ENCODE results near the gene HNRNPAB.

The HNRNPAB gene

DNA sequence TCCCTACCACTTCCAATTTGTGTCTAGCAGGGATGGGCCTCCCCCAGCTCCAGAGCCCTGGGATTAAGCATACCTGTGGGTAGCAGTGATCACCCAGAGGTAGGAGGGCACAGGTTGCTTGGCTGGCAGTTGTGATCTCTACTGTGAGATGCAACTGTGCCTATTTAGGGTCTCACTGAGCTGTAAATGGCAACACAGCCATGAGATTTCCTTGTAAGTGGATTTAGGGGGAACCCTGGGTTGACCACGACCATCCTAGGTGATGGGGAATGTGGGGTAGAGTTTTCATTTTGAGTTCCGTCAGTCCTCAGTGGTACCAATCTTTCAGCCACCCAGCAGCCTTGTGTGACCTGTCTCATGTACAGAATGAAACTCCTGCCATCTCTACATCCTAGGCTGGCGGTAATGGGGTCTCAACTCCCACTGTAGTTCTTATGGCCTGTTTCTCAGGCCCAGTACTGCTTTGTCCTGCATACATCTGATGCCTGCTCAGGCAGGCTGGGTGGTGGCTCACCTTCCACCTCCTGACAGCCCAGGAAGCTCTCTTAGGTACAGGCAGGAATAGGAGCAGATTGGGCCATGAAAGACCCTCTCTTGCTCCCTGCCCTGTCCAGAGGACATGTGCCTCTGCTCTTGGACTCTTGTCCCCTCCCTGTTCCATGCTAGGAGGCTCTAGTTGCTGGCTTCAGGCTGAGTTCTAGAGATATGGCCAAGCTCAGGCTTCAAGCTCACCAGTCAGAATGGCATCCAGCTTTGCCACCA lies 8.1 kb downstream of the HNRNPAB start:
- Histone ChIP-seq H3K27me3 (ENCODE audit: control insufficient read depth in 1 of 2, insufficient read depth in 2 of 2, low read length in 2 of 2) (no peaks in the 10 kb centered on the region), H3K9ac (ENCODE audit: low read length in 2 of 2) (no peak overlapping the region), H3K4me3 (ENCODE audit: low read length in 2 of 2) (no peak overlapping the region), H3K36me3 (ENCODE audit: control insufficient read depth in 2 of 2, insufficient read depth in 2 of 2, low read length in 2 of 2) (peaks cover 73 to 81% of the 10 kb centered on the region in 2 donors), H3K4me1 (ENCODE audit: control insufficient read depth, insufficient read depth, low read length) (peaks cover 3% of the 10 kb centered on the region), H3K27ac (ENCODE audit: low read length) (no peak overlapping the region), H3K9me3 (ENCODE audit: control insufficient read depth in 2 of 2, low read length in 2 of 2) (no peaks in the 10 kb centered on the region)

DNA sequence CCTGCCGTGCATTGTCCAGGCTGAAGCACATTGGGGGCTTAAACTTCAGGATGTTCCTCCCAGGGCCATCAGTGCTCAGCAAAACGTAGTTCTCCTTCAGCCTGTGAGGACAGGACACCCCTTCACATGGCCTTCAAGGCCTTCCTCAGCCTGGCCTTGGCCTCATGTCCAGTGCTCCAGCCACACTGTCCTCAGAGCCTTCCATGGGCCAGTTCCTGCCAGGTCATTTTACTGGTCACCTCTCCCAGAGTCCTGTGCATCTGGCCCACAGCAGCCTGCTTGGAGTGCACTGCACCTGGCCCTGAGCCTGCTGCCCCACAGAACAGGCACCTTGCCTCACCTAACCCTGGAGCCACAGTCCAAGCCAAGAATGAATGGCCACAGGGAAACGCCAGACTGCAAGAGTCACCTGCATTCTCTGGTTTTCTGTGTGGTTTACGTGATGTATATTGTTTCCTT lies 8.7 kb downstream of the HNRNPAB start:
- H3K27me3 ChIP-seq (ENCODE audit: control insufficient read depth in 1 of 2, insufficient read depth in 2 of 2, low read length in 2 of 2) = no peaks in the 10 kb centered on the region
- no peaks in the 10 kb centered on the region for H3K9me3 ChIP-seq (ENCODE audit: control insufficient read depth in 2 of 2, low read length in 2 of 2)
- H3K4me3 ChIP-seq (ENCODE audit: low read length in 2 of 2) = no peak overlapping the region
- no peak overlapping the region for H3K9ac ChIP-seq (ENCODE audit: low read length in 2 of 2)
- H3K4me1 ChIP-seq (ENCODE audit: control insufficient read depth, insufficient read depth, low read length) = peaks cover 2% of the 10 kb centered on the region
- H3K36me3 ChIP-seq (ENCODE audit: control insufficient read depth in 2 of 2, insufficient read depth in 2 of 2, low read length in 2 of 2) = peaks cover 68 to 75% of the 10 kb centered on the region in 2 donors
- no peak overlapping the region for H3K27ac ChIP-seq (ENCODE audit: low read length)

DNA sequence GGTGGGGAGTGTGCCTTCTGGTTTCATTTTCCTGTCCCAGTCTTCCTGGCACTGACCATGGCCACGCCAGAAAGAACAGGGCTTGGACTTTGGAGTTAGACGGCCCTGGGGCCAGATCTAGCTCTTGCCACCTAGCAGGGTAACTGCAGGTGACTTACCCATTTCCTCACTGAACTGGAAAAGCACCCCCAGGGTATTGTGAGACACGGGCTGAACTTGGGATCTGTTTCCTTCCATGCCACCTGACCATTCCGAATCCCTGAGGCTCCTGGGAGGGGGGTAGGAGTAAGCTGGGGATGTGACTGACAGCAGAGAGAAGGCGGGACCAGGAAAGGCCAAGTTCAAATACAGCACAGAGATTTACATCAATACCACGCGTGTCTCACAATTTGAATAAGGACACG lies 9.4 kb downstream of the HNRNPAB start:
- Histone ChIP-seq H3K9ac (ENCODE audit: low read length in 2 of 2) (no peak overlapping the region), H3K36me3 (ENCODE audit: control insufficient read depth in 2 of 2, insufficient read depth in 2 of 2, low read length in 2 of 2) (peaks cover 68 to 73% of the 10 kb centered on the region in 2 donors), H3K4me3 (ENCODE audit: low read length in 2 of 2) (no peak overlapping the region), H3K9me3 (ENCODE audit: control insufficient read depth in 2 of 2, low read length in 2 of 2) (no peaks in the 10 kb centered on the region), H3K27me3 (ENCODE audit: control insufficient read depth in 1 of 2, insufficient read depth in 2 of 2, low read length in 2 of 2) (no peaks in the 10 kb centered on the region), H3K4me1 (ENCODE audit: control insufficient read depth, insufficient read depth, low read length) (peaks cover 2% of the 10 kb centered on the region), H3K27ac (ENCODE audit: low read length) (no peak overlapping the region)

DNA sequence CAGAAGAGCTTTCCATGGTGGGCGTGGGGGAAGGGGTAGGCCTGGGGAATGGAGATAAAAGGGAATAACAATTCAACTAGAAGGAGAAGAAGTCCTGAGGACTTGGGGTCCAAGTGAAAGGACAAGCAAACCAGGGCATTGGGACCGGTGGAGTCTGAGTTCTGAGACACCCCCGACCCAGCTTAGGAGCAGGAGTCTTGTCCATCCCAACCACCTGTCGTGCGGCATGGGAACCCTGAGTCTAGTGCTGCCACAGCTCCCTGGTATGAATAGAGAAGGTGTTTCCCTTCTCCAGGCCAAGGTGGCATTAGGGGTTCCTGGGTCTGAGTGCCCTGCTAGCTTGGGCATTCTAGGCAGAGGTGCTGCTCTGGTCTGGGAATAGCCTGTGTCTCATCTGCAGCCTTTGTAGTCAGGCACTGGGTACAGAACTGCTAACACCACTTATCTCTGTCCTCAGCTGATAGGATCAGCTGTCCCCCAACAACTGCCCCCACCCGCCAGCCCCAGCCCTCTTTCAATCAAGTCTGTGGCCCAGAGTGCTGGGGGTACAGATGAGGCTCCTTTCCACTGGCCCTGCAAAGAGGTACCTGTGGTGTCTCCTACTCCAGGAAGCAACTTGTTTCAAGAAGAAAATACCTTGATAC lies 9.9 kb downstream of the HNRNPAB start:
- H3K27me3 ChIP-seq (ENCODE audit: control insufficient read depth in 1 of 2, insufficient read depth in 2 of 2, low read length in 2 of 2) = no peaks in the 10 kb centered on the region
- peaks cover 64 to 67% of the 10 kb centered on the region in 2 donors for H3K36me3 ChIP-seq (ENCODE audit: control insufficient read depth in 2 of 2, insufficient read depth in 2 of 2, low read length in 2 of 2)
- no peaks in the 10 kb centered on the region for H3K9me3 ChIP-seq (ENCODE audit: control insufficient read depth in 2 of 2, low read length in 2 of 2)
- no peak overlapping the region for H3K4me3 ChIP-seq (ENCODE audit: low read length in 2 of 2)
- no peak overlapping the region for H3K27ac ChIP-seq (ENCODE audit: low read length)
- no peak overlapping the region for H3K9ac ChIP-seq (ENCODE audit: low read length in 2 of 2)
- peaks cover 2% of the 10 kb centered on the region for H3K4me1 ChIP-seq (ENCODE audit: control insufficient read depth, insufficient read depth, low read length)

DNA sequence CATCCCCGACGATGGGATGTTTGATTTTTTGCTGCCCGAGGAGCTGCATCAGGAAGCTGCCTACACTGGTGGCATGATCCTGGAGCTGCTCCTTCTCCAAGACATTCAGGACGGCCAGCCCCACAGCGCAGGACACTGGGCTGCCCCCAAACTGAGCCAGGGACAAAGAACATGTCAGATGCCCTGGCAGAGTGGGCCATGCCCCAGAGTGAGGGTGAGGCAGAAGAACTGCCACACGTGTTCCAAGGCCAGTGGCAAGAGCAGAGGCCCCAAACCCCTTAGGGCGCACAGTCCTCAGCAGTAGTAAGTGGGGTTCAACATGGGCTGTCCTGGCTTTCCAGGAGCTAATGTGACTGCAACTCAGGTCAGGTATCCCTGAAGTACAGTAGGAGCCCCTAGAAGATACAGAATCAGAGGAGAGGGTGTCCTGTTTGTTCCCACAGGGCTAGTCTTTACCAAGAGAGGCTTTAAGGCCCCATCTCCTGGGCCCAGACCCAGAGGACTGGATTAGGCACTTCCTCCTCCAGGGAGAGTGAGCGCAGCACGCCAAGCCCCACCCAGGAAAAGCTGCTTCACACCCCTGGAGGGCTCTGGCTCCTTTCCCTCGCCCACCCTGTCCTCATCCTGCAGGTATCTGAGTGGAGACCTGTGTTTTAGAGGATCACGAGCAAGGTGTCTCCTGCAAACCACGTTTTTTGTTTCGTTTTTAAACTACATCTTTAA lies 11.1 kb downstream of the HNRNPAB start:
- H3K9me3 ChIP-seq (ENCODE audit: control insufficient read depth in 2 of 2, low read length in 2 of 2) = no peaks in the 10 kb centered on the region
- H3K4me1 ChIP-seq (ENCODE audit: control insufficient read depth, insufficient read depth, low read length) = peaks cover 2% of the 10 kb centered on the region
- no peak overlapping the region for H3K4me3 ChIP-seq (ENCODE audit: low read length in 2 of 2)
- H3K9ac ChIP-seq (ENCODE audit: low read length in 2 of 2) = no peak overlapping the region
- H3K27ac ChIP-seq (ENCODE audit: low read length) = no peak overlapping the region
- no peaks in the 10 kb centered on the region for H3K27me3 ChIP-seq (ENCODE audit: control insufficient read depth in 1 of 2, insufficient read depth in 2 of 2, low read length in 2 of 2)
- H3K36me3 ChIP-seq (ENCODE audit: control insufficient read depth in 2 of 2, insufficient read depth in 2 of 2, low read length in 2 of 2) = peaks cover 53 to 58% of the 10 kb centered on the region in 2 donors

DNA sequence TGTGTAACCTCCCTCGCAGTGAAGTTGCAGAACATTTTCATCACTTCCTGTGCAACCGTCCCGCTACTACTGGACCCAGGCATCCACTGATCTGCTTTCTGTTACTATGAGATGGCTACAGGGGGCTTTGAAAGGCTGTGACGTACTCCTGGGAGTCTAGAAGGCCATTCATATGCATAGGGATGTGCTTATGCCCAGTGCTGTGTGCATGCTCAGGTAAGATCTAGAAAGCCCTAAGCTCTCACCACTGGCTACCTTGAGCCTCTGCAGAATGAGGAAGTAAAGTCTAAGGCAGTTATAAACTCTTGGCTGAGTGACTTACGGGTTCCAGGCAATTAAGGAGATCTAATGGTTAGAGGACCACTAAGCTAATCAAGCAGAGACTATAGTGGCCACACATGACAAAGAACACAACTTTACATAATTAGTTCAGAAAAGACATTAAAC lies 11.8 kb downstream of the HNRNPAB start:
- no peaks in the 10 kb centered on the region for H3K27me3 ChIP-seq (ENCODE audit: control insufficient read depth in 1 of 2, insufficient read depth in 2 of 2, low read length in 2 of 2)
- H3K27ac ChIP-seq (ENCODE audit: low read length) = no peak overlapping the region
- H3K4me3 ChIP-seq (ENCODE audit: low read length in 2 of 2) = no peak overlapping the region
- H3K4me1 ChIP-seq (ENCODE audit: control insufficient read depth, insufficient read depth, low read length) = peaks cover 2% of the 10 kb centered on the region
- no peaks in the 10 kb centered on the region for H3K9me3 ChIP-seq (ENCODE audit: control insufficient read depth in 2 of 2, low read length in 2 of 2)
- H3K36me3 ChIP-seq (ENCODE audit: control insufficient read depth in 2 of 2, insufficient read depth in 2 of 2, low read length in 2 of 2) = peaks cover 49 to 54% of the 10 kb centered on the region in 2 donors
- H3K9ac ChIP-seq (ENCODE audit: low read length in 2 of 2) = no peak overlapping the region

DNA sequence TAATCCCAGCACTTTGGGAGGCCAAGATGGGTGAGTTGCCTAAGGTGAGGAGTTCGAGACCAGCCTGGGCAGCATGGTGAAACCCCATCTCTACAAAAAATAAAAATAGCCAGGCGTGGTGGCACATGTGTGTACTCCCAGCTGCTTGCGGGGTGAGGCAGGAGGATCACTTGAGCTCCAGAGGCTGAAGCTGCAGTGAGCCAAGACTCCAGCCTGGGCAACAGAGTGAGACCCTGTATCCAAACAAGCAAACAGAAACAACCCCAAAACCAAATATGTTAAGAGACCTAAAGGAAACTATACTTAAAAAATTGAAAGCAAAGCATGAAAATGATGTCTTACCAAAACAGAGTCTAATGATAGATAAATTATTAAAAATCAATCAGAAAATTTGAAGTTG lies 12.4 kb downstream of the HNRNPAB start:
- Histone ChIP-seq H3K9ac (ENCODE audit: low read length in 2 of 2) (no peak overlapping the region), H3K4me3 (ENCODE audit: low read length in 2 of 2) (no peak overlapping the region), H3K27ac (ENCODE audit: low read length) (no peak overlapping the region), H3K27me3 (ENCODE audit: control insufficient read depth in 1 of 2, insufficient read depth in 2 of 2, low read length in 2 of 2) (no peaks in the 10 kb centered on the region), H3K9me3 (ENCODE audit: control insufficient read depth in 2 of 2, low read length in 2 of 2) (no peaks in the 10 kb centered on the region), H3K4me1 (ENCODE audit: control insufficient read depth, insufficient read depth, low read length) (peaks cover 2% of the 10 kb centered on the region), H3K36me3 (ENCODE audit: control insufficient read depth in 2 of 2, insufficient read depth in 2 of 2, low read length in 2 of 2) (peaks cover 47 to 48% of the 10 kb centered on the region in 2 donors)

DNA sequence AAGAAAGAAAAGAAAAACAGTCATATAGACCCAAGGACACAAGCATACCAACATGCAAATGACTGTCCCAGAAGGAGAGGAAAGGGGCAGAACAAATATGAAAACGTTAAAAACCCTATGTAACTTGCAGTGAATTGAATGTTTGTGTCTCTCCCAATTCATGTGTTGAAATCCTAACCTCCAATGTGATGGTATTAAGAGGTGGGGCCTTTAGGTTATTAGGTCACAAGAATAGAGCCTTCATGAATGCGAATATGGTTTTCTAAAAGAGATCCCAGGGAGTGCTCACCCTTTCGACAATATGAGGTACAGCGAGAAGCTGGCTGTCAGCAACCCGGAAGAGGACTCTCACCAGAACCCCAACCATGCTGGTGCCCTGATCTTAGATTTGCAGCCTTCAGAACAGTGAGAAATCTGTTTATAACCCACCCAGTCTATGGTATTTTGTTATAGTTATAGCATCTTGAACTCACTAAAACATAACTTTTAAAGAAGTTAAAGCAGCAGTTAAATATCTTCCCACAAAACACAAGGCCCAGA lies 14.0 kb downstream of the HNRNPAB start:
- peaks cover 32 to 43% of the 10 kb centered on the region in 2 donors for H3K36me3 ChIP-seq (ENCODE audit: control insufficient read depth in 2 of 2, insufficient read depth in 2 of 2, low read length in 2 of 2)
- no peak overlapping the region for H3K9ac ChIP-seq (ENCODE audit: low read length in 2 of 2)
- H3K27me3 ChIP-seq (ENCODE audit: control insufficient read depth in 1 of 2, insufficient read depth in 2 of 2, low read length in 2 of 2) = no peaks in the 10 kb centered on the region
- H3K4me3 ChIP-seq (ENCODE audit: low read length in 2 of 2) = no peak overlapping the region
- H3K9me3 ChIP-seq (ENCODE audit: control insufficient read depth in 2 of 2, low read length in 2 of 2) = no peaks in the 10 kb centered on the region
- H3K4me1 ChIP-seq (ENCODE audit: control insufficient read depth, insufficient read depth, low read length) = no peaks in the 10 kb centered on the region
- H3K27ac ChIP-seq (ENCODE audit: low read length) = no peak overlapping the region

DNA sequence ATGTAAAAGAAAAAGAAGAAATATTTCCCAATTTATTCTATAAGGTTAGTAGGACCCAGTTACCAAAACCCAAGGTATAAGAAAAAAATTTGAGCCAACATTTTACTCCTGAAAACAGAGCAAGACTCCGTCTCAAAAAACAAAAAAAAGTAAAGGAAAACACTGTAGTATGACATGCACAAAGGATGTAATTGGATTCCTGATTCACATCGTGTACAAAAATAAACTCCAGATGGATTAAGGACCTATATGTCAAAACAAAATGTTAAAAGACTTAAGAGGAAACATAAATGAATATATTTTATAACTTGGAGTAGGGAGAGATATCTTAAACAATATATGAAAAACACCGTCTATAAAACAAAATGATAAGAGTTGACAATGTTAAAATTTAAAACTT lies 14.5 kb downstream of the HNRNPAB start:
- Histone ChIP-seq H3K4me1 (ENCODE audit: control insufficient read depth, insufficient read depth, low read length) (no peaks in the 10 kb centered on the region), H3K9ac (ENCODE audit: low read length in 2 of 2) (no peak overlapping the region), H3K36me3 (ENCODE audit: control insufficient read depth in 2 of 2, insufficient read depth in 2 of 2, low read length in 2 of 2) (peaks cover 28 to 40% of the 10 kb centered on the region in 2 donors), H3K9me3 (ENCODE audit: control insufficient read depth in 2 of 2, low read length in 2 of 2) (no peaks in the 10 kb centered on the region), H3K27ac (ENCODE audit: low read length) (no peak overlapping the region), H3K27me3 (ENCODE audit: control insufficient read depth in 1 of 2, insufficient read depth in 2 of 2, low read length in 2 of 2) (no peaks in the 10 kb centered on the region), H3K4me3 (ENCODE audit: low read length in 2 of 2) (no peak overlapping the region)

DNA sequence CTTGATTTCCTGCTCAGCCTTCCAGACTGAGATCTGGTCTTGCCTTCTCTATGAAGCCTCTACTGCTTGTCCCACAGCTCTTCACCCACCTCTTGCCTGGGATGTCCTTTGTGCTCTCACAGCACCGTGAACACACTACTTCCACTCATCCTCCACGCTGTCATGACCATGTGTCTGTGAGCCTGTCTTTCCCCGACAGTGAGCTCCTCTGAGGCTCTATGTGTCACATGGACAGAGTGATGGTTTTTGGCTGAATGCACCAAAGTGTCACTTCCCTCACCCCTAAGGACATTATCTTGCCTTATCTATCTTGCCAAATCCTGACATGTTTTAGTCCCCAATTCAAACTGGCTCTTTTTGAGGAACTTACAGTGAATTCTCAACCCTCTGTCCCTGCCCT lies 16.9 kb downstream of the HNRNPAB start:
- Histone ChIP-seq H3K27me3 (ENCODE audit: control insufficient read depth in 1 of 2, insufficient read depth in 2 of 2, low read length in 2 of 2) (no peaks in the 10 kb centered on the region), H3K9ac (ENCODE audit: low read length in 2 of 2) (no peak overlapping the region), H3K4me1 (ENCODE audit: control insufficient read depth, insufficient read depth, low read length) (no peaks in the 10 kb centered on the region), H3K27ac (ENCODE audit: low read length) (no peak overlapping the region), H3K36me3 (ENCODE audit: control insufficient read depth in 2 of 2, insufficient read depth in 2 of 2, low read length in 2 of 2) (peaks cover 6 to 20% of the 10 kb centered on the region in 2 donors), H3K4me3 (ENCODE audit: low read length in 2 of 2) (no peak overlapping the region), H3K9me3 (ENCODE audit: control insufficient read depth in 2 of 2, low read length in 2 of 2) (no peaks in the 10 kb centered on the region)
